ENCODE measurements around the gene SUOX.

GRCh38 chr12:56021889-56022497 is 24.9 kb downstream of the SUOX start:
- TF ChIP-seq POLR2AphosphoS5 (IDR thresholded peaks at IDR 0.05; ENCODE audit: low read depth, low read length) (no peak), CTCF (IDR thresholded peaks at IDR 0.05) (no peak)
- TF ChIP-seq, protein P1, sequence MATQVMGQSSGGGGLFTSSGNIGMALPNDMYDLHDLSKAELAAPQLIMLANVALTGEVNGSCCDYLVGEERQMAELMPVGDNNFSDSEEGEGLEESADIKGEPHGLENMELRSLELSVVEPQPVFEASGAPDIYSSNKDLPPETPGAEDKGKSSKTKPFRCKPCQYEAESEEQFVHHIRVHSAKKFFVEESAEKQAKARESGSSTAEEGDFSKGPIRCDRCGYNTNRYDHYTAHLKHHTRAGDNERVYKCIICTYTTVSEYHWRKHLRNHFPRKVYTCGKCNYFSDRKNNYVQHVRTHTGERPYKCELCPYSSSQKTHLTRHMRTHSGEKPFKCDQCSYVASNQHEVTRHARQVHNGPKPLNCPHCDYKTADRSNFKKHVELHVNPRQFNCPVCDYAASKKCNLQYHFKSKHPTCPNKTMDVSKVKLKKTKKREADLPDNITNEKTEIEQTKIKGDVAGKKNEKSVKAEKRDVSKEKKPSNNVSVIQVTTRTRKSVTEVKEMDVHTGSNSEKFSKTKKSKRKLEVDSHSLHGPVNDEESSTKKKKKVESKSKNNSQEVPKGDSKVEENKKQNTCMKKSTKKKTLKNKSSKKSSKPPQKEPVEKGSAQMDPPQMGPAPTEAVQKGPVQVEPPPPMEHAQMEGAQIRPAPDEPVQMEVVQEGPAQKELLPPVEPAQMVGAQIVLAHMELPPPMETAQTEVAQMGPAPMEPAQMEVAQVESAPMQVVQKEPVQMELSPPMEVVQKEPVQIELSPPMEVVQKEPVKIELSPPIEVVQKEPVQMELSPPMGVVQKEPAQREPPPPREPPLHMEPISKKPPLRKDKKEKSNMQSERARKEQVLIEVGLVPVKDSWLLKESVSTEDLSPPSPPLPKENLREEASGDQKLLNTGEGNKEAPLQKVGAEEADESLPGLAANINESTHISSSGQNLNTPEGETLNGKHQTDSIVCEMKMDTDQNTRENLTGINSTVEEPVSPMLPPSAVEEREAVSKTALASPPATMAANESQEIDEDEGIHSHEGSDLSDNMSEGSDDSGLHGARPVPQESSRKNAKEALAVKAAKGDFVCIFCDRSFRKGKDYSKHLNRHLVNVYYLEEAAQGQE (IDR thresholded peaks at IDR 0.05; ENCODE audit: insufficient read depth in 1 of 2, low read depth in 2 of 2, low read length in 1 of 2) = no peak

All from Panc1 (cell line).